Effector memory CD8-positive, alpha-beta T cell (primary cell): ENCODE results near the gene WDR82.

Experiments used
- ATAC-seq: fragments of 150-1000 bp; cut with Tn5 transposase; replicated peaks from 2 replicates; pipeline ENCODE4 v1.10.0; 2021; ENCODE audit warnings: mild to moderate bottlenecking, moderate library complexity
- DNase-seq, 3 experiments: peaks; one replicate each; pipeline ENCODE4 v3.0.0; 2021
- H3K27ac Mint-ChIP-seq, 2 donors: one replicate each; pipeline ENCODE4 v1.8.0; 2022; ENCODE audit warnings: mild to moderate bottlenecking in 2 of 2, mixed read lengths in 2 of 2, moderate library complexity in 2 of 2
- H3K27me3 Mint-ChIP-seq, 2 donors: one replicate each; pipeline ENCODE4 v1.8.0; 2022; ENCODE audit warnings: mixed read lengths in 2 of 2
- H3K36me3 Mint-ChIP-seq: one replicate; pipeline ENCODE4 v1.8.0; 2022; ENCODE audit warnings: mild to moderate bottlenecking, moderate library complexity, mixed read lengths; ENCODE audit not compliant: insufficient read depth
- H3K4me1 Mint-ChIP-seq, 2 donors: one replicate each; pipeline ENCODE4 v1.8.0; 2022; ENCODE audit warnings: low read depth in 2 of 2, mixed read lengths in 2 of 2
- H3K4me3 Mint-ChIP-seq, 2 donors: one replicate each; pipeline ENCODE4 v1.8.0; 2022; ENCODE audit warnings: mild to moderate bottlenecking in 2 of 2, mixed read lengths in 2 of 2, moderate library complexity in 2 of 2
- H3K9me3 Mint-ChIP-seq, 2 donors: one replicate each; pipeline ENCODE4 v1.8.0; 2022; ENCODE audit warnings: mixed read lengths in 2 of 2

Gene WDR82

DNA sequence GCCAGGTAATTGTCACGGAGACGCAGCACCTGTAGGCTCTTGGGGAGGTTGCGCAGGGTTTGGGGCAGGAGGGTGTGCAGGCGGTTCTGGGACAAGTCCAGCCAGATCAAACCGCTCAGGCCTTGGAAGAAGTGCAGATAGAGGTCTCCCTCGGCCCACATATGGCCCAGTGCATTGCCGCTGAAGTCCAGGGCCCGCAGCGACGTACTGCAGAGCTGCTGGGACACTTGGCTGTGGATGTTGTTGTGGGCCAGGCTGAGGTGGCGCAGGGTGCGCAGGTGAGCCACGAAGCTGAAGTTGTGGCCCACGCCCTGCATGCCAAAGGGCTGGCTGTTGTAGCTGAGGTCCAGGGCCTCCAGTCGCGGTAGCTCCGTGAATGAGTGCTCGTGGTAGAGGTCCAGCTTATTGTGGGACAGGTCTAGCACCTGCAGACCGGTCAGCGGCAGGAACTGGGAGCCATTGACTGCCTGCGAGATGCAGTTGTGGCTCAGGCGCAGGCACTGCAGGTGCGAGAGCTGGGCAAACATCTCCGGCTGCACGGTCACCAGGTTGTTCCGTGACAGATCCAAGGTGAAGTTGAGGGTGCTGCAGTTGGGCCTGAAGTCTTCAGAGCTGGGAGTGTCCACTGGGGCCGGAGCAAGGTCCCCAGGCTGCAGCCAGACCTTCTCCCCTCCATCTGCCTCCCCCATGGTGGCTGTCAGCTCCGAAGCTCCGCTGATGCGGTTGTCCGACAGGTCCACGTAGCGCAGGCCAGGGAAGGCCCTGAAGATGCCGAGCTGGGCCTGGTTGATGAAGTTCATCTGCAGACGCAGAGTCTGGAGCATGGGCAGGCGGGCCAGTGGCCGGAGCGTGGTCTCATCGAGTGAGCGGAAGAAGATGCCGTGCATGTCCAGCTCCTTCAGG lies 55.9 kb downstream of the WDR82 start:
- H3K9me3 Mint-ChIP-seq: no peaks in the 10 kb centered on the region
- H3K27ac Mint-ChIP-seq: peak overlapping the region; percentile 58 to 89
- peaks cover 51 to 77% of the 10 kb centered on the region in 2 donors for H3K4me1 Mint-ChIP-seq
- DNase-seq (no peak), ATAC-seq (no peak)
- no peaks in the 10 kb centered on the region for H3K27me3 Mint-ChIP-seq
- peak overlapping the region; percentile 55 to 85 for H3K4me3 Mint-ChIP-seq
- peaks cover 9% of the 10 kb centered on the region for H3K36me3 Mint-ChIP-seq

DNA sequence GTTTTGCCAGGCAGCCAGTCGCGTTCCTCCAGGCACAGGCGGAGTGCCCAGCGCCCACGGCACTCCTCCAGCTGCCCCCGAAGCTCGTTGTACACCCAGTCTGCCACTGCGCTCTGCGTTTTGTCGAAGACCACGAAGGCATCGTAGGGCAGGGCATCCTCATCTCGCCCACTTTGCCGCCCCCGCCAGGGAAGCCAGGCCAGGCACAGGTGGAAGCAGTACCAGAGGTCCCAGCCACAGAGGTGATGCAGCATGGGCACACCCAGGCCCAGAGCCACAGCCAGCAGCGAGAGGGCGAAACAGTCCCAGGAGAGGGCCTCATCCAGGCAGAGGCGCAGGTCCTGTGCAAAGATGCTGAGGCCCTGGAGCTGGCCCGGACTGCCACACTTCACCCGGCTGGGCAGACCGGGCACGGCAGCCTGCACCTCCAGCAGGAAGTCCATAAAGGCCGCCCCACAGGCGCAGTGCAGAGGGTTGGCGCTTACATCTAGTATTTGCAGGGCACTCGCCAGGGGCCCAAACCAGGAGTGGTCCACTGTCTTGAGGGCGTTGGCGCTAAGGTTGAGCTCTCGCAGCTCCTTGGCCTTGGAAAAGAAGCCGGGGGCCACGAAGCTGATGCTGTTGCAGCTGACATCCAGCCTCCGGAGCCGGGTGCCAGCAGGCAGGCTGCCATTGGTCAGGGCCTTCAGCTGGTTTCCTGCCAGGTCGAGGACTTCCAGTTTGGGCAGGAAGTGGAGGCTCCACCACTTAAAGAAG lies 56.7 kb downstream of the WDR82 start:
- peak; percentile 65 for ATAC-seq
- peak in 2 of 3 experiments; percentile 46 to 53 for DNase-seq
- H3K36me3 Mint-ChIP-seq: peaks cover 14% of the 10 kb centered on the region
- H3K9me3 Mint-ChIP-seq: no peaks in the 10 kb centered on the region
- H3K4me1 Mint-ChIP-seq: peaks cover 57 to 83% of the 10 kb centered on the region in 2 donors
- H3K27ac Mint-ChIP-seq: peak overlapping the region; percentile 58 to 89
- H3K27me3 Mint-ChIP-seq: no peaks in the 10 kb centered on the region
- H3K4me3 Mint-ChIP-seq: peak overlapping the region; percentile 55 to 85

DNA sequence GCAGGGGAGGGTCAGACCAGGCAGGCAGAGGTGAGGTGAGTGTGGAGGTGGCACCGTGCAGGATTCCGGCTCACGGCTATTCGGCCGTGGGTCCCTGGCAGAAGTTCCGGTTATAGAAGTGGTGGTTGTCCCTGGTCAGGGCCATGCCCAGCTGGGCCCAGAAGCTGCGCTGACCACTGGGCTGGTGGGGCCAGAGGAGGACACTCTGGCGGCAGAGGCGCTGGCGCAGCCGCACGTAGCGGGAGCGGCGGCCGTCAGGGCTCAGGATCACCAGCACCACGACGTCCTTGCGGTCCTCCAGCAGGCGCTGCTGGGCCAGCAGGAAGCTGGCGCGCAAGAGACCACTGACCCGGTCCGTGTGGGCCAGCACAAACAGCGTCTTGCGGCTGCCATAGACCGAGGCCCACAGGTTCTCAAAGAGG lies 57.3 kb downstream of the WDR82 start:
- peak overlapping the region in 1 of 2 donors; percentile 85 for H3K4me3 Mint-ChIP-seq
- DNase-seq (no peak), ATAC-seq (no peak)
- H3K9me3 Mint-ChIP-seq: no peaks in the 10 kb centered on the region
- no peak overlapping the region for H3K27ac Mint-ChIP-seq
- H3K27me3 Mint-ChIP-seq: no peaks in the 10 kb centered on the region
- peaks cover 54 to 82% of the 10 kb centered on the region in 2 donors for H3K4me1 Mint-ChIP-seq
- peaks cover 16% of the 10 kb centered on the region for H3K36me3 Mint-ChIP-seq

DNA sequence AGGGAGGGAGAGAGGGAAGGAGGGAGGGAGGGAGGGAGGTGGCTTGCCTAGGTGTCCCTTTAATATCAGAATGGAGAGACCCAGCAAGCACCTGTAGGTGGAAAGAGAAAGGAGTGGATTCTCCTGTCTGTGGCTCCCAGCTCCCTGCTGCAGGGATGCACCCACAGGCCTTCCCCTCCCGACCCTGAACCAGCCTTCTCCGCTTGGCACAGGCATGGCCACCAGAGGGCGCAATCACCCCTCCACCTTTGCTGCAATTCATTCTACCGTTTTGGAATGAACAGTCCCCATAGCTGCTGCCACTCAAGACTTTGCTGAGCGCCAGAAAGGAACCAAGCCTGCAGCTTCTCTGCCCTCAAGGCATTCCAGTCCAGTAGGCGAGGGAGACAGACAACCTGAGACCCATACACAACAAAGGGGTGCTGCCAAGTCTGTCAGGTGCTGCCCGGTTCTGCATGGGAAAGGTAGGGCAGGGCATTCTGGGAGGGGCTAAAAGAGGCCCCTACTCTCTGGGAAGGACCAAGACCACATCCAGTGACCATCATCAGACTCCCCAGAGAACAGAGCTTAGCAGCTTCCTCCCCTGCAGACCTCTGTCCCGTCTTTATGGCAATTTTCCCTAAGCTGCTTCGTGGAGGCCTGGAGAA lies 57.9 kb downstream of the WDR82 start:
- Mint-ChIP-seq H3K36me3 (peaks cover 16% of the 10 kb centered on the region), H3K27me3 (no peaks in the 10 kb centered on the region), H3K4me3 (peak overlapping the region; percentile 47 to 77), H3K27ac (peak overlapping the region in 1 of 2 donors; percentile 60), H3K4me1 (peaks cover 53 to 77% of the 10 kb centered on the region in 2 donors), H3K9me3 (no peaks in the 10 kb centered on the region)
- ATAC-seq (peak; percentile 64), DNase-seq (peak; percentile 87 to 89 (median 87))

DNA sequence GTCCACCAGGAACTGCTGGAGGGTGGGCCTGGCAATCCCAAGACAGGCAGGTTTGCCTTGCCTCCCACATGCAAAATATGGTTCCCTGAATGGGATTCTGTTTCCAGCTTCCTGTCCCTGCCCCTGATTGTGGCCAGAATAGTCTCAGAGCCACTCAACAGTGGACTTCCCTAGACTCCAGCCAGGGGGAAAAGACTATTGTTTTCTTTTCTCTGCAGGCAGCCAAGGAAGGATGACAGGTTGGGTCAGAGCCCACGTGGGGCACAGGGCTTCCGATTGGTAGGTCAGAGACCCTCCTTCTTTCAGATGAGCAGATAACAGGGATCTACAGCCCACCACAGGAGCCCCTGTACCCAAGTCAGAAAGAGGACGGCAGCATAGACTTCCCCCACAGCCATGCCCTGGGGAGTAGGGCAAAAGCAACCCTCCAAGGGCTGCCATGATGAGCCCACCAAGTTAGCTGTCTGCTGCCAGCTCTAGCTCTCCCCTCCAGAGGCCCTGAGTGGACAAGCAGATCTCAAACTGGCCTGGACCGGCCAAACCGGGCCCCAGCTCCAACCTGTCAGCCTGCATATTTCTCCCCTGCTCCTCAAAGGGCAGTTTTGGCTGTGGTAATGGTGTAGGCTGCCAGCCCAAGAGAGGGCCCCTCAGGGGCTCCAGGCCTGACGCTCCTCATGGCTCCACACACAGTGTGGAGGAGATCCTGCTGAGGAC lies 59.4 kb downstream of the WDR82 start:
- Mint-ChIP-seq H3K27ac (peak overlapping the region; percentile 94), H3K27me3 (no peaks in the 10 kb centered on the region), H3K4me3 (peak overlapping the region; percentile 75 to 77), H3K4me1 (peaks cover 51 to 76% of the 10 kb centered on the region in 2 donors), H3K9me3 (no peaks in the 10 kb centered on the region), H3K36me3 (peaks cover 25% of the 10 kb centered on the region)
- no peak for DNase-seq
- ATAC-seq: no peak

DNA sequence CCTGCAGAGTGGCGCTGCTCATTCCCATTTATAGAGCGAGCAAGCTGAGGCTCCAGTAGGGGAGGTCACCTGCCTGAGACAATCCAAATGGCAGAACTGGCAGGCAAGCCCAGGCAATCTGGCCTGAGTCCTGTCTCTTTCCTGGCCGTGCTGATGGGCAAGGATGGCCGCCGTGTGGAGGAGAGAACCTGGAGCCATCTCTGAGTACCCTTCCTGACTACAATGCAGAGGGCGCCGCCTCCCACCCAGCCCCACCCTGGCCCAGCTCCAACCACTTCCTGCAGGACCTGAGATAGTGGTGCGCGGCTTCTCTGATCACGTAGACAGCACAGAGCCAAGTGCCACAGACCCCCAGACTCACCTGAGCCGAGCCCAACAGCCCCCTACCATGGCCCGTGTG lies 60.0 kb downstream of the WDR82 start:
- H3K4me3 Mint-ChIP-seq: peak overlapping the region; percentile 75 to 77
- ATAC-seq: peak; percentile 36
- peak overlapping the region; percentile 94 for H3K27ac Mint-ChIP-seq
- no peaks in the 10 kb centered on the region for H3K9me3 Mint-ChIP-seq
- peaks cover 31% of the 10 kb centered on the region for H3K36me3 Mint-ChIP-seq
- H3K4me1 Mint-ChIP-seq: peaks cover 51 to 73% of the 10 kb centered on the region in 2 donors
- H3K27me3 Mint-ChIP-seq: no peaks in the 10 kb centered on the region
- DNase-seq: no peak

DNA sequence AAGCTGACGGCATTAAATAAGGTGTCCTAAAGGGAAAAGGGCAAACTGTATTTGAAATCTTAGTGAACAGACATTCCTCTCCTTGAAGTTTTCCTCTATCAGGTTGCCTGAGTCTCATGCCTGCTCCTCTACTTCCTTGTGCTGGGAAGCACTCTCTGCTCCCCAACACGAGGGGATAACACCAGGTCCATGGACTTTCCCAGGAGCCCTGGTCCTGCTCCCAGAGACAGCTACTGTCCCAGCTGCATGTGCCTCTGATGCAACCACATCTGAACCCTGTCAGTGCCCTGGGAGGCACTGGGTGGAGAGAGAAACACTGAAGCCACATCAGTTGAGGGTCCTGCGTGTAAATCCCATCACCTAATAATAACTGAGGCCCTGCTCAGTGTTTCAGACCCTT lies 60.4 kb downstream of the WDR82 start:
- DNase-seq (no peak), ATAC-seq (no peak)
- H3K27me3 Mint-ChIP-seq: no peaks in the 10 kb centered on the region
- H3K27ac Mint-ChIP-seq: peak overlapping the region; percentile 94
- H3K36me3 Mint-ChIP-seq: peaks cover 35% of the 10 kb centered on the region
- H3K4me1 Mint-ChIP-seq: peaks cover 51 to 68% of the 10 kb centered on the region in 2 donors
- peak overlapping the region; percentile 75 to 77 for H3K4me3 Mint-ChIP-seq
- H3K9me3 Mint-ChIP-seq: no peaks in the 10 kb centered on the region

DNA sequence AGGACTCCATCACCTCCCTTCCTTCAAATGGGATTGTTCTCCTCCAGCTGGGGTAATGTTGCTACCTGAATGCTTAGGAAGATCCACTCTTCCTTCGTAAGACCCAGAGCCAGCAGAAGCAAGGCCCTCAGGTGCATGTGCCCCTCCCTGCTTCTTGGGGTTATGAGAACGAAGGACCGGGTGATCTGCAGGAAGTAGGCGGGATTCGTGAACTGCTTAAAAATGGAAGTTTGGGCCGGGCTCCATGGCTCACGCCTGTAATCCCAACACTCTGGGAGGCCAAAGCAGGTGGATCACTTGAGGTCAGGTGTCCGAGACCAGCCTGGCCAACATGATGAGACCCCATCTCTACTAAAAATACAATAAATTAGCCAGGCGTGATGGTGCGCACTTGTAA lies 61.0 kb downstream of the WDR82 start:
- peak overlapping the region; percentile 75 to 77 for H3K4me3 Mint-ChIP-seq
- ATAC-seq: peak; percentile 12
- no peaks in the 10 kb centered on the region for H3K9me3 Mint-ChIP-seq
- H3K27me3 Mint-ChIP-seq: no peaks in the 10 kb centered on the region
- H3K36me3 Mint-ChIP-seq: peaks cover 37% of the 10 kb centered on the region
- peaks cover 50 to 63% of the 10 kb centered on the region in 2 donors for H3K4me1 Mint-ChIP-seq
- no peak for DNase-seq
- H3K27ac Mint-ChIP-seq: peak overlapping the region; percentile 94

DNA sequence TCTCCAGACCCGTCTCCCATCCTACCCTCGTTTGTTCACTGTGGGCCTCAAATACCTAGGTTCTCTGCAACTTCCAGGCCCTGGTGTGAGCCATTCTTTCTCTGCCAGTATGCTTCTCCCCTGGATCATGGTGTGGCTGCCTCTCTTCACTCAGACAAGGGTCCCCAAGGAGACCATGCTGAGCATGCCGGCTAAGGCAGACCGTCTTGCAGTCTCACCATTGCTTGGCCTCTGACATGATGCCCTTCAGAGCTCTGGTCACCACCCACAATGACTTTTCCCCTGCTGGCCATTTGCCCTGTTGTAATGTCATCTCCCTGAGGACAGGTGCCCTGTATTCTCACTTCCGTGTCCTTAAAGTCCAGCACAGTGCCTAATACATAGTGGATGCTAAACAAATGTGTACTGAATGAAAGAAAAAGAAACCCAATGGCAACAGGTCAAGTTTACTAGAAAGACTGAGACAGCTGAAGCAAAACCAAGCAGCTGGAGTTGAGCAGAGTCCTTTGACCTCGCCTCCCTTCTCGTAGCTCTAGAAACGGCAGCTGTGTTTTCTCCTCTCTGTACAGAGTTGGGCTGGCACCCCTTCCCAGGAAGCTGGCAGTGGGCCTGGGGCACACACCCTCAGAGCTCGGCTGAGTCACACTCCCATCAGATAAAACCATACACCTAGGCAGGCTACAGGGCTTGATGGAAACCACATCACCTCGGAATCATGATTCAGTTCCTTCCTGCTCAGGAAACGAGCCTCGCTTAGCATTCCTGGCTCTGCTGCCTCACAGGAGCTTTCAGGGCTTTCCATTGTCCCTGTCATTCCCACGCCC lies 61.7 kb downstream of the WDR82 start:
- peaks cover 44 to 57% of the 10 kb centered on the region in 2 donors for H3K4me1 Mint-ChIP-seq
- ATAC-seq: peak; percentile 76
- H3K27me3 Mint-ChIP-seq: no peaks in the 10 kb centered on the region
- no peaks in the 10 kb centered on the region for H3K9me3 Mint-ChIP-seq
- peak overlapping the region; percentile 75 to 77 for H3K4me3 Mint-ChIP-seq
- H3K27ac Mint-ChIP-seq: peak overlapping the region; percentile 94
- peak in 2 of 3 experiments; percentile 28 to 30 for DNase-seq
- peaks cover 40% of the 10 kb centered on the region for H3K36me3 Mint-ChIP-seq

DNA sequence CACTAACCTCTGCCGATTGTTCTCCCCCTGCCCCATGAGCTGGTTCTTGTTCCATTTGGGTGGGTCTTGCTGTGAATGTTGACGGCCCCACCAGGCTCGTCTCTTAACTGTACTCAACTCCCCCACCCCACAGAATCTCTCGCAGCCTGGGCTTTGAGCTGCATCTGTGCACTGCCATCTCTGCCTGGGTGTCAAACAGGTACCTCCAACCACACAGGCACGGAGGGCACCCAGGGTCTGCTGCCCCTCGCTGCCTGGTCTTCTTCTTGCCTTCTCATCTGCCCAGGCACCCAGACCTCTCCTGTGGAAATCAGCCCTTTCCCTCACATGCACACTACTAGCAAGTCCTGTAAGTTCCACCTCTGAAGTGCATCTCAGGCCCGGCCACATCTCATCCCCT lies 63.1 kb downstream of the WDR82 start:
- DNase-seq (no peak), ATAC-seq (no peak)
- no peaks in the 10 kb centered on the region for H3K9me3 Mint-ChIP-seq

DNA sequence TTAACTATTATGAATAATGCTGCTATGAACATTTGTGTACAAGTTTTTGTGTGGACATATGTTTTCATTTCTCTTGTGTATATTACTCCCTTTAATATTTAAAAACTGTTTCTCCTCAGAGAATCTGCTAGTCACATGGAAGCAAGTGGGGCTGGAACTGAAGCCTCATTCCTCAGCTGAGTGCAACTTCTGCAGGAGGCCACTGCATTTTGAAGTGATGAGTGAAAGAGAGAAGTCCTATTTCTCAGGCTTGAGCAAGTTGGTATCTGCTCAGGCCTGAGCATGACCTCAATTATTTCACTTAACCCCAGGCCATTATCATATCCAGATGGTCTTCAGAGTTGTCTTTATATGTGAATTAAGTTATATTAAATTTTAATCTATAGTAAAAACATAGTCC lies 64.5 kb downstream of the WDR82 start:
- H3K4me1 Mint-ChIP-seq: peaks cover 31 to 34% of the 10 kb centered on the region in 2 donors
- no peaks in the 10 kb centered on the region for H3K27me3 Mint-ChIP-seq
- no peak for ATAC-seq
- no peak for DNase-seq
- peak overlapping the region; percentile 16 to 36 for H3K27ac Mint-ChIP-seq
- H3K36me3 Mint-ChIP-seq: peaks cover 61% of the 10 kb centered on the region
- no peak overlapping the region for H3K4me3 Mint-ChIP-seq
- H3K9me3 Mint-ChIP-seq: no peaks in the 10 kb centered on the region

More for the DNA sequence above, 63.1 kb downstream of the WDR82 start:
- H3K4me3 Mint-ChIP-seq: no peak overlapping the region
- peak overlapping the region; percentile 63 to 94 for H3K27ac Mint-ChIP-seq
- H3K4me1 Mint-ChIP-seq: peaks cover 44 to 47% of the 10 kb centered on the region in 2 donors
- no peaks in the 10 kb centered on the region for H3K27me3 Mint-ChIP-seq
- peaks cover 49% of the 10 kb centered on the region for H3K36me3 Mint-ChIP-seq

DNA sequence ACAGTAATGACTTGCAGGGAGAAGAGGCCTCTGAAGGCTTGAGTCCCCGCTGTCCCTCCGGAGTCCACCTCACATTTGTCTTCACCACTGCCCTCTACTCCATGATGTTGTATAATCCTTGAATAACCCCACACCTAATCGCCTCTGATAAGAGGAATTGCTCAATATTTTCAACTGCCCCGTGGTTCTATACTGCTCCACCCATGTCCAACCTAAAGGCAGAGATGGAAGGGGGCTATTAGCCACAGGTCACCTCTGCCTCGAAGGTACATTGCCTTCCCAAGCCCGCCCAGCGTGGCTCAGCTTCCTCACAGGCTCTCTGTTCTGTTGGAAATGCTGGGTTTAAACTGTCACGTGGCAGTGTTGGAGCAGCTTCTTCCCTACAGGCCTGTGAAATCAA lies 65.4 kb downstream of the WDR82 start:
- no peak for DNase-seq
- H3K27me3 Mint-ChIP-seq: no peaks in the 10 kb centered on the region
- ATAC-seq: no peak
- no peak overlapping the region for H3K27ac Mint-ChIP-seq
- no peak overlapping the region for H3K4me3 Mint-ChIP-seq
- H3K4me1 Mint-ChIP-seq: peaks cover 23 to 26% of the 10 kb centered on the region in 2 donors
- H3K36me3 Mint-ChIP-seq: peaks cover 70% of the 10 kb centered on the region
- H3K9me3 Mint-ChIP-seq: no peaks in the 10 kb centered on the region
